ENCODE data around the gene SRRM5.

GRCh38 chr19:43618921-43619261 lies 7.0 kb downstream of the SRRM5 start:
- TF ChIP-seq CTCF (IDR thresholded peaks at IDR 0.05) = no peak
- no peak for TF ChIP-seq POLR2AphosphoS5 (IDR thresholded peaks at IDR 0.05)
